ENCODE results near the gene BMPER.

DNA sequence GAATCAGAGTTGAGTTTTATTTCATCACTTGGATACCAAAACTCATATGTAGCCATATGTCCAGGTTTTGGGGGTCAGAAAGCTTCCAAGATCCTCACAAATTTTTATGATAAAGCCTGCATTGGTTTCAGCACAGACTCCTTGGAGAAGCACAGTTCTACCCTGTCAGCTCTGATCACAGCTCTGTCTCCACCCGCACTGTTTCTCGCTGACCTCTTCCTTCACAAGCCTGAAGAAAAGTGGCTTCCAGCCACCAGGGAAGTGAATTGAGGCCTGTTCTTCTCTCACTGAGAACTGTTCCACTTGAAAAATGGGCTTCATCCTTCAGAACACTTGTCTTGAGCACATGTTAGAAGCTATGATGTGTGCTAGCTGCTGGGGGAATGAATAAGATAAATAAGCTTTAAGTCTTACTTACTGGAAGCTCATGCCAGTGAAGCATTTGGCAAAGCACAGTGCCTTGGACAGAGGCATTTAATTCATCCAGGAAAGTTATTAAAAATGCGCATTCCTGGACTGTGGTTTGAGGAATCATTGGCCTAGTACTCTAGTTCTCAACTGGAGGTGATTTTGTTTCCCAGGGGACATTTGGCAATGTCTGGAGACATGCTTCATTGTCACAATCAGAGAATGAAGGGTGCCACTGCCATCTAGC is 133.6 kb downstream of the BMPER start:
- TF ChIP-seq, protein P1, sequence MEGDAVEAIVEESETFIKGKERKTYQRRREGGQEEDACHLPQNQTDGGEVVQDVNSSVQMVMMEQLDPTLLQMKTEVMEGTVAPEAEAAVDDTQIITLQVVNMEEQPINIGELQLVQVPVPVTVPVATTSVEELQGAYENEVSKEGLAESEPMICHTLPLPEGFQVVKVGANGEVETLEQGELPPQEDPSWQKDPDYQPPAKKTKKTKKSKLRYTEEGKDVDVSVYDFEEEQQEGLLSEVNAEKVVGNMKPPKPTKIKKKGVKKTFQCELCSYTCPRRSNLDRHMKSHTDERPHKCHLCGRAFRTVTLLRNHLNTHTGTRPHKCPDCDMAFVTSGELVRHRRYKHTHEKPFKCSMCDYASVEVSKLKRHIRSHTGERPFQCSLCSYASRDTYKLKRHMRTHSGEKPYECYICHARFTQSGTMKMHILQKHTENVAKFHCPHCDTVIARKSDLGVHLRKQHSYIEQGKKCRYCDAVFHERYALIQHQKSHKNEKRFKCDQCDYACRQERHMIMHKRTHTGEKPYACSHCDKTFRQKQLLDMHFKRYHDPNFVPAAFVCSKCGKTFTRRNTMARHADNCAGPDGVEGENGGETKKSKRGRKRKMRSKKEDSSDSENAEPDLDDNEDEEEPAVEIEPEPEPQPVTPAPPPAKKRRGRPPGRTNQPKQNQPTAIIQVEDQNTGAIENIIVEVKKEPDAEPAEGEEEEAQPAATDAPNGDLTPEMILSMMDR (IDR thresholded peaks at IDR 0.05): no peak
- no peak for TF ChIP-seq POLR2AphosphoS5 (IDR thresholded peaks at IDR 0.05)
- TF ChIP-seq POLR2A (IDR thresholded peaks at IDR 0.05): no peak
- no peak for TF ChIP-seq EP300 (IDR thresholded peaks at IDR 0.05)

All from upper lobe of left lung (tissue), 4 donors.